Type B pancreatic cell (in vitro differentiated cells): ENCODE results near the gene LARGE1. TPM values are rescaled to one million over a fixed set of nuclear protein-coding genes. Genes with fewer than 3 reads are reported as not detected.

Experiments
- DNase-seq: peaks from one replicate; pipeline ENCODE4 v3.0.0; 2021; ENCODE audit warnings: mixed read lengths; ENCODE audit not compliant: unreplicated experiment; ENCODE audit errors: extremely low spot score
- H3K27ac Mint-ChIP-seq: 2 replicates; pipeline ENCODE4 v1.8.0; 2021; ENCODE audit warnings: mild to moderate bottlenecking, mixed read lengths
- H3K27me3 Mint-ChIP-seq: 2 replicates; pipeline ENCODE4 v1.8.0; 2021; ENCODE audit warnings: mixed read lengths
- H3K36me3 Mint-ChIP-seq: 2 replicates; pipeline ENCODE4 v1.8.0; 2021; ENCODE audit warnings: mixed read lengths
- H3K4me1 Mint-ChIP-seq: one replicate; pipeline ENCODE4 v1.8.0; 2021; ENCODE audit warnings: mixed read lengths; ENCODE audit not compliant: unreplicated experiment
- H3K4me3 Mint-ChIP-seq: 2 replicates; pipeline ENCODE4 v1.8.0; 2021; ENCODE audit warnings: mild to moderate bottlenecking, mixed read lengths
- H3K9me3 Mint-ChIP-seq: 2 replicates; pipeline ENCODE4 v1.8.0; 2021; ENCODE audit warnings: mixed read lengths
- total RNA-seq: library from RNA; stranded (reverse); gene quantifications from 2 replicates; pipeline ENCODE4 v1.2.1, GENCODE V29; 2021; ENCODE audit warnings: low replicate concordance
- TF ChIP-seq, protein P1 (sequence below): fragments of 200-600 bp; sonication (generic); conservative IDR thresholded peaks from 2 replicates; pipeline ENCODE4 v1.5.0; 2021; ENCODE audit warnings: antibody characterized with exemption, mild to moderate bottlenecking

LARGE1 gene
- total RNA-seq, 1 donor from 2014 or later: 96.6 TPM

GRCh38 chr22:33674357-33674756, 245.9 kb downstream of the LARGE1 start:
- Mint-ChIP-seq H3K27ac (no peak overlapping the region), H3K4me1 (peaks cover 17% of the 10 kb centered on the region), H3K27me3 (no peaks in the 10 kb centered on the region)

DNA sequence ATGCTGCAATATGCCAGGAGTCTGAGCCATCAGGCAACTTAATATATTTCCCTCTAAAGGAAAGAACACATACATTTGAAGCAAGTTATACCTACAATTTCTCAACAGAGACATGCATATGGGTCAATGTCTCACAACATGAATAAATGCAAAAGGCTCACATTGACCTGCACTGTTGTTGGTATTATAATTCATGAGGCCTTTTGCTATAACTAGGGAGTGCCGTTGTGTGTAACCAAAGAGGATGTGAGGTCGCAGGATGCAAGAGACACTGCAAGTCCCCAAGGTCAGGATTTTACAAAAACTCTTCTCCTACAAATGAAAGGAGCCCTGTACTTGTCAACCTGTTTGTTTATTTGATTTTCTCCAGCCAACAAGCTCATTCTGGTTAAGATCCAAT, 250.5 kb downstream of the LARGE1 start:
- H3K4me3 Mint-ChIP-seq: no peak overlapping the region
- no peak for DNase-seq
- H3K27me3 Mint-ChIP-seq: no peaks in the 10 kb centered on the region
- H3K9me3 Mint-ChIP-seq: no peaks in the 10 kb centered on the region
- H3K27ac Mint-ChIP-seq: no peak overlapping the region
- peaks cover 42% of the 10 kb centered on the region for H3K4me1 Mint-ChIP-seq
- H3K36me3 Mint-ChIP-seq: peaks cover 13% of the 10 kb centered on the region
- TF ChIP-seq, protein P1, sequence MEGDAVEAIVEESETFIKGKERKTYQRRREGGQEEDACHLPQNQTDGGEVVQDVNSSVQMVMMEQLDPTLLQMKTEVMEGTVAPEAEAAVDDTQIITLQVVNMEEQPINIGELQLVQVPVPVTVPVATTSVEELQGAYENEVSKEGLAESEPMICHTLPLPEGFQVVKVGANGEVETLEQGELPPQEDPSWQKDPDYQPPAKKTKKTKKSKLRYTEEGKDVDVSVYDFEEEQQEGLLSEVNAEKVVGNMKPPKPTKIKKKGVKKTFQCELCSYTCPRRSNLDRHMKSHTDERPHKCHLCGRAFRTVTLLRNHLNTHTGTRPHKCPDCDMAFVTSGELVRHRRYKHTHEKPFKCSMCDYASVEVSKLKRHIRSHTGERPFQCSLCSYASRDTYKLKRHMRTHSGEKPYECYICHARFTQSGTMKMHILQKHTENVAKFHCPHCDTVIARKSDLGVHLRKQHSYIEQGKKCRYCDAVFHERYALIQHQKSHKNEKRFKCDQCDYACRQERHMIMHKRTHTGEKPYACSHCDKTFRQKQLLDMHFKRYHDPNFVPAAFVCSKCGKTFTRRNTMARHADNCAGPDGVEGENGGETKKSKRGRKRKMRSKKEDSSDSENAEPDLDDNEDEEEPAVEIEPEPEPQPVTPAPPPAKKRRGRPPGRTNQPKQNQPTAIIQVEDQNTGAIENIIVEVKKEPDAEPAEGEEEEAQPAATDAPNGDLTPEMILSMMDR: no peak

More at GRCh38 chr22:33674357-33674756, 245.9 kb downstream of the LARGE1 start:
- no peaks in the 10 kb centered on the region for H3K9me3 Mint-ChIP-seq
- DNase-seq: no peak
- TF ChIP-seq, protein P1: no peak
- H3K4me3 Mint-ChIP-seq: no peak overlapping the region
- H3K36me3 Mint-ChIP-seq: peaks cover 7% of the 10 kb centered on the region

DNA sequence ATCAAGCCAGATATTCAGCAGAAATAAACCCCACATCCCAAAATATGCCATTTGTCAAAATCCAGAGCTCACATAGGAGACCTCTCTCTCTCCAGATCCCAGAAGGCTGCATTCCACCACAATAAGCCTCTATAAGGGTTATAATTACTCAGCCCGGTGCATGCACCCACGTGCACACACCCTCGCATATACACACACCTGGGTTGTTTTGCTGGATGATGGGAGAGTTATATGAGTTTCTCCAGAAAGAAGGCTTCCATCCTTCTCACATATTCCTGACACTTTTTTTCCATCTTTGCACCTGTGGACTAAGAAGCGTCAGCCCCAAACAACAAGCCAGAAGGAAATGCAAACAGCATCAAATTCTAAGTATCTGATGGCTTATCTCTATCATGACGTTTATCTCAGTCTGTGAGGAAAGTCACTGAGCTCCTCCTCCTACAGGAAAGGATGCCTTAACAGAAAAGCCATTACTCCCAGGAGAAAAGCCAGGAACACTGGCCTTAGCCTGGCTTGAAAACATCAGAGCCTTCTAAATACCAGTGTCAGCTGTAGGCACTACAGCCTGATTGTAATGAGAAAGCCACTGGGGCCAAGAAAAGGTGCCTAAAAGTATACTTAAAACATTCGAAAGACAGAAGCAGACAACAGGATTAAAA, 253.2 kb downstream of the LARGE1 start:
- DNase-seq: no peak
- H3K4me3 Mint-ChIP-seq: no peak overlapping the region
- no peaks in the 10 kb centered on the region for H3K9me3 Mint-ChIP-seq
- H3K4me1 Mint-ChIP-seq: peaks cover 35% of the 10 kb centered on the region
- H3K27me3 Mint-ChIP-seq: no peaks in the 10 kb centered on the region
- TF ChIP-seq, protein P1: no peak
- H3K27ac Mint-ChIP-seq: no peak overlapping the region
- peaks cover 9% of the 10 kb centered on the region for H3K36me3 Mint-ChIP-seq

DNA sequence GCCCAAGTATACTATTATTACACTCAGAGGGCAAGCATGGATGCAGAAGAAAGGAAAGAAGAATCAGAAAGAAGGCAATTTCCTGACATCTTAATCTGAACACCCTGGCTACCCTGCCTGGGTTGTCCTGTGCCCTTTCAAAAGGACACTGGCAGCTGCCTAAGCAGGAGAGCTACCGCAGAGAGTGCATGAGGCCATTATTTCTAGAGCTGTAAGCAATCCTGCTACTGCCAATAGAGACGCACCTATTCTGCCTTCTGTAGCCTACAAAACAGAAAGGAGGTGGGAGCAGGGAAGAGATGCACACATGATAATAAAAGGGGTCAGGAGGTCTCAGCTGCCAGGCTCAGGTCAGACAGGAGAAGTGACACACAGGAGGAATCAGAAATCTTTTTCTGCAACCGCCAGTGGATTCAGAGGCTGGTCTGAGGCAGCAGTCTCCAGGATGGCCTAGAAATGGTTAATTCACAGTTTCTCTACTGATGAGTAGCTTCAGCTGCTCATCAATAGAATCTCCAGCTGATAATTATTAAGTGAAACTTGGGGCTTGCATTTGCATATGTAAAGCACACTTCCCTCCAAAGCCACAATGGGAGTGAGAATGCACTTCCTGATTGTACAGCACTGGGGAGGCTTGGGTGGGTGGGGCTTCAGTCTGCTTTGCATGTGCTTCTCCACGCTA, 253.9 kb downstream of the LARGE1 start:
- TF ChIP-seq, protein P1: no peak
- DNase-seq: no peak
- Mint-ChIP-seq H3K4me1 (peaks cover 32% of the 10 kb centered on the region), H3K4me3 (no peak overlapping the region), H3K9me3 (no peaks in the 10 kb centered on the region), H3K36me3 (peaks cover 9% of the 10 kb centered on the region), H3K27ac (no peak overlapping the region), H3K27me3 (no peaks in the 10 kb centered on the region)

- Mint-ChIP-seq H3K27ac (no peak overlapping the region), H3K36me3 (peaks cover 28% of the 10 kb centered on the region), H3K27me3 (no peaks in the 10 kb centered on the region), H3K4me1 (peaks cover 24% of the 10 kb centered on the region), H3K9me3 (peaks cover 8% of the 10 kb centered on the region), H3K4me3 (no peak overlapping the region)
- no peak for DNase-seq
- TF ChIP-seq, protein P1: no peak
Observed at GRCh38 chr22:33659448-33659847, 260.8 kb downstream of the LARGE1 start.
